Neural cell (in vitro differentiated cells): ENCODE measurements around the gene TTLL5. TPM values are rescaled to one million over a fixed set of nuclear protein-coding genes. Genes with fewer than 3 reads are reported as not detected.

ENCODE experiments used
- H2AFZ ChIP-seq: fragments of 200-600, 300-800 bp; sonication (generic), shearing (Covaris generic); 2 replicates; pipeline ENCODE4 v1.6.0; 2014; ENCODE audit warnings: low read depth, mild to moderate bottlenecking, antibody characterized with exemption, low read length, moderate library complexity
- H3F3A ChIP-seq: fragments of 200-600 bp; shearing (Covaris generic); 2 replicates; pipeline ENCODE4 v1.6.1; 2016; ENCODE audit warnings: mild to moderate bottlenecking, moderate library complexity, mixed read lengths, antibody characterized with exemption, low read length; ENCODE audit not compliant: insufficient read depth, poor library complexity, severe bottlenecking
- H3K27ac ChIP-seq: fragments of 200-600, 300-800 bp; sonication (generic), shearing (Covaris generic); 2 replicates; pipeline ENCODE4 v1.5.1; 2014; ENCODE audit warnings: mild to moderate bottlenecking, low read length, moderate library complexity
- H3K27me3 ChIP-seq: fragments of 300-800, 200-600 bp; sonication (generic), shearing (Covaris generic); 2 replicates; pipeline ENCODE4 v1.6.0; 2014; ENCODE audit warnings: mild to moderate bottlenecking, low read depth, low read length, moderate library complexity; ENCODE audit not compliant: insufficient read depth
- H3K36me3 ChIP-seq: fragments of 300-800, 200-600 bp; sonication (generic), shearing (Covaris generic); 2 replicates; pipeline ENCODE4 v1.5.1; 2014; ENCODE audit warnings: mild to moderate bottlenecking, antibody characterized with exemption, low read length, moderate library complexity; ENCODE audit not compliant: insufficient read depth
- H3K4me2 ChIP-seq: fragments of 300-800, 200-600 bp; sonication (generic), shearing (Covaris generic); 2 replicates; pipeline ENCODE4 v1.6.0; 2014; ENCODE audit warnings: mild to moderate bottlenecking, low read length
- H3K4me3 ChIP-seq: fragments of 300-800, 200-600 bp; sonication (generic), shearing (Covaris generic); 2 replicates; pipeline ENCODE4 v1.5.1; 2014; ENCODE audit warnings: mild to moderate bottlenecking, low read length, moderate library complexity
- H3K79me2 ChIP-seq: fragments of 200-600 bp; shearing (Covaris generic); replicated peaks from 2 replicates; pipeline ENCODE4 v1.6.0; 2014; ENCODE audit warnings: mild to moderate bottlenecking, low read length, moderate library complexity; ENCODE audit not compliant: insufficient read depth
- H3K9ac ChIP-seq: fragments of 300-800, 200-600 bp; sonication (generic), shearing (Covaris generic); 2 replicates; pipeline ENCODE4 v1.6.1; 2016; ENCODE audit warnings: mild to moderate bottlenecking, low read length, mixed read lengths
- H3K9me2 ChIP-seq: fragments of 200-600 bp; shearing (Covaris generic); 2 replicates; pipeline ENCODE4 v1.6.1; 2016; ENCODE audit warnings: mild to moderate bottlenecking, low read length, mixed read lengths; ENCODE audit not compliant: insufficient read depth
- H3K9me3 ChIP-seq: fragments of 200-600, 300-800 bp; sonication (generic), shearing (Covaris generic); 2 replicates; pipeline ENCODE4 v1.6.1; 2016; ENCODE audit warnings: mild to moderate bottlenecking, mixed run types, low read length, moderate library complexity, mixed read lengths
- H4K20me1 ChIP-seq: fragments of 200-600 bp; shearing (Covaris generic); 2 replicates; pipeline ENCODE4 v1.6.1; 2016; ENCODE audit warnings: mild to moderate bottlenecking, mixed run types; ENCODE audit not compliant: insufficient read depth
- CTCF ChIP-seq: fragments of 450-650 bp; IDR thresholded peaks from 2 replicates; pipeline ENCODE4 v1.5.1; 2014; ENCODE audit warnings: antibody characterized with exemption, mild to moderate bottlenecking, moderate library complexity; ENCODE audit not compliant: poor library complexity, severe bottlenecking
- EP300 ChIP-seq: fragments of 450-650 bp; conservative IDR thresholded peaks from 2 replicates; pipeline ENCODE4 v1.6.1; 2014; ENCODE audit warnings: antibody characterized with exemption, mild to moderate bottlenecking, moderate library complexity; ENCODE audit not compliant: poor library complexity, severe bottlenecking
- EZH2 ChIP-seq: fragments of 200-600, 300-800 bp; shearing (Covaris generic), sonication (generic); IDR thresholded peaks from 2 replicates; pipeline ENCODE4 v1.6.1; 2014; ENCODE audit warnings: antibody characterized with exemption, low read length, borderline replicate concordance, mild to moderate bottlenecking; ENCODE audit not compliant: insufficient read depth, poor library complexity, severe bottlenecking
- MXI1 ChIP-seq: fragments of 450-650 bp; conservative IDR thresholded peaks from 2 replicates; pipeline ENCODE4 v1.6.1; 2014; ENCODE audit warnings: antibody characterized with exemption, mild to moderate bottlenecking; ENCODE audit not compliant: poor library complexity, severe bottlenecking
- POLR2AphosphoS5 ChIP-seq: IDR thresholded peaks from 2 replicates; pipeline ENCODE4 v1.6.1; 2012
- RAD21 ChIP-seq: fragments of 450-650 bp; conservative IDR thresholded peaks from 2 replicates; pipeline ENCODE4 v1.6.1; 2014; ENCODE audit warnings: antibody characterized with exemption, mild to moderate bottlenecking, moderate library complexity
- SMC3 ChIP-seq: fragments of 450-650 bp; conservative IDR thresholded peaks from 2 replicates; pipeline ENCODE4 v1.6.1; 2014; ENCODE audit warnings: antibody characterized with exemption, mild to moderate bottlenecking, moderate library complexity; ENCODE audit not compliant: poor library complexity
- TAF1 ChIP-seq: IDR thresholded peaks from 2 replicates; pipeline ENCODE4 v1.6.1; 2012; ENCODE audit warnings: low read depth
- polyA plus RNA-seq: library from polyadenylated mRNA; depleted of rRNA; stranded (reverse); fragments of >200 nt; gene quantifications from 2 replicates; pipeline ENCODE4 v1.2.3, GENCODE V29; 2014
- TF ChIP-seq, protein P1 (sequence below): IDR thresholded peaks from 2 replicates; pipeline ENCODE4 v1.6.1; 2012; ENCODE audit warnings: borderline replicate concordance

TTLL5 gene
- polyA plus RNA-seq, 1 donor from 2014 or later = 8.2 TPM

DNA sequence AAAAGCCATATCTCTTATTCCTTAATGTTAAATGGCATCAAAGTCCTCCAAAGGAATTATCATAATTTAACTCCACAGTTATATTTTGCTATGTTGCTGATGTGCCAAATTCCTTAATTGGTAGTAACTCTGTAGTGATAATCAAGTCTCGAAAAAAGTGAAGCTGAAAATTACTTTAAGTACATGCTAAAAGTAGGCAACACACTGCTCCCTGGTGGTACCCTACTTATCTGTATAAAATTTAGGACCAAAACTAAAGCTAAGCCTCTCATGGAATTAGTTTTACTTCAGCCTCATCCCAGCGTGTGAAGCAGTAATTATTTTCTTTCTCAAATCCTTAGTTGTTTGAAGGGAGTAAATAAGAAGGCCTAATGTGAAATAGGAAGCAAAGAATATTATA, 132.8 kb downstream of the TTLL5 start:
- Histone ChIP-seq H3K9me3 (no peaks in the 10 kb centered on the region), H3K27ac (no peak overlapping the region), H3F3A (no peaks in the 10 kb centered on the region), H3K79me2 (no peaks in the 10 kb centered on the region), H3K27me3 (no peaks in the 10 kb centered on the region), H3K36me3 (peaks cover 10% of the 10 kb centered on the region), H3K9me2 (no peaks in the 10 kb centered on the region), H3K4me2 (no peak overlapping the region), H2AFZ (no peak overlapping the region), H4K20me1 (no peaks in the 10 kb centered on the region), H3K4me3 (no peak overlapping the region), H3K9ac (no peak overlapping the region)
- TF ChIP-seq POLR2AphosphoS5 = no peak
- no peak for TF ChIP-seq CTCF
- no peak for TF ChIP-seq SMC3
- no peak for TF ChIP-seq TAF1
- TF ChIP-seq EZH2 = no peak
- TF ChIP-seq RAD21 = no peak
- TF ChIP-seq, protein P1, sequence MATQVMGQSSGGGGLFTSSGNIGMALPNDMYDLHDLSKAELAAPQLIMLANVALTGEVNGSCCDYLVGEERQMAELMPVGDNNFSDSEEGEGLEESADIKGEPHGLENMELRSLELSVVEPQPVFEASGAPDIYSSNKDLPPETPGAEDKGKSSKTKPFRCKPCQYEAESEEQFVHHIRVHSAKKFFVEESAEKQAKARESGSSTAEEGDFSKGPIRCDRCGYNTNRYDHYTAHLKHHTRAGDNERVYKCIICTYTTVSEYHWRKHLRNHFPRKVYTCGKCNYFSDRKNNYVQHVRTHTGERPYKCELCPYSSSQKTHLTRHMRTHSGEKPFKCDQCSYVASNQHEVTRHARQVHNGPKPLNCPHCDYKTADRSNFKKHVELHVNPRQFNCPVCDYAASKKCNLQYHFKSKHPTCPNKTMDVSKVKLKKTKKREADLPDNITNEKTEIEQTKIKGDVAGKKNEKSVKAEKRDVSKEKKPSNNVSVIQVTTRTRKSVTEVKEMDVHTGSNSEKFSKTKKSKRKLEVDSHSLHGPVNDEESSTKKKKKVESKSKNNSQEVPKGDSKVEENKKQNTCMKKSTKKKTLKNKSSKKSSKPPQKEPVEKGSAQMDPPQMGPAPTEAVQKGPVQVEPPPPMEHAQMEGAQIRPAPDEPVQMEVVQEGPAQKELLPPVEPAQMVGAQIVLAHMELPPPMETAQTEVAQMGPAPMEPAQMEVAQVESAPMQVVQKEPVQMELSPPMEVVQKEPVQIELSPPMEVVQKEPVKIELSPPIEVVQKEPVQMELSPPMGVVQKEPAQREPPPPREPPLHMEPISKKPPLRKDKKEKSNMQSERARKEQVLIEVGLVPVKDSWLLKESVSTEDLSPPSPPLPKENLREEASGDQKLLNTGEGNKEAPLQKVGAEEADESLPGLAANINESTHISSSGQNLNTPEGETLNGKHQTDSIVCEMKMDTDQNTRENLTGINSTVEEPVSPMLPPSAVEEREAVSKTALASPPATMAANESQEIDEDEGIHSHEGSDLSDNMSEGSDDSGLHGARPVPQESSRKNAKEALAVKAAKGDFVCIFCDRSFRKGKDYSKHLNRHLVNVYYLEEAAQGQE = no peak
- no peak for TF ChIP-seq MXI1
- no peak for TF ChIP-seq EP300

- no peak overlapping the region for H3K4me3 ChIP-seq
- TF ChIP-seq MXI1 = no peak
- no peak for TF ChIP-seq RAD21
- no peak for TF ChIP-seq TAF1
- no peak for TF ChIP-seq EP300
- TF ChIP-seq, protein P1 = no peak
- TF ChIP-seq POLR2AphosphoS5 = no peak
- TF ChIP-seq EZH2 = no peak
- TF ChIP-seq SMC3 = no peak
- TF ChIP-seq CTCF = no peak
- H3K9me3 ChIP-seq = no peaks in the 10 kb centered on the region
- H3K27ac ChIP-seq = no peak overlapping the region
- no peaks in the 10 kb centered on the region for H3K9me2 ChIP-seq
- no peaks in the 10 kb centered on the region for H3K27me3 ChIP-seq
- H2AFZ ChIP-seq = no peak overlapping the region
- H3K9ac ChIP-seq = no peak overlapping the region
- no peaks in the 10 kb centered on the region for H4K20me1 ChIP-seq
- no peak overlapping the region for H3K4me2 ChIP-seq
- peaks cover 6% of the 10 kb centered on the region for H3K36me3 ChIP-seq
- no peaks in the 10 kb centered on the region for H3K79me2 ChIP-seq
- no peaks in the 10 kb centered on the region for H3F3A ChIP-seq
These were observed 133.6 kb downstream of the TTLL5 start for GRCh38 chr14:75794615-75795038.
